GM12891 (cell line): ENCODE data around the gene TATDN2.

ENCODE experiments used
- POLR2A ChIP-seq: IDR thresholded peaks from 2 replicates; pipeline ENCODE4 v1.6.1; 2011; ENCODE audit warnings: low read depth, low read length, control low read depth
- POLR2AphosphoS5 ChIP-seq: IDR thresholded peaks from 2 replicates; pipeline ENCODE4 v1.6.1; 2011; ENCODE audit warnings: low read depth, low read length, control low read depth

DNA sequence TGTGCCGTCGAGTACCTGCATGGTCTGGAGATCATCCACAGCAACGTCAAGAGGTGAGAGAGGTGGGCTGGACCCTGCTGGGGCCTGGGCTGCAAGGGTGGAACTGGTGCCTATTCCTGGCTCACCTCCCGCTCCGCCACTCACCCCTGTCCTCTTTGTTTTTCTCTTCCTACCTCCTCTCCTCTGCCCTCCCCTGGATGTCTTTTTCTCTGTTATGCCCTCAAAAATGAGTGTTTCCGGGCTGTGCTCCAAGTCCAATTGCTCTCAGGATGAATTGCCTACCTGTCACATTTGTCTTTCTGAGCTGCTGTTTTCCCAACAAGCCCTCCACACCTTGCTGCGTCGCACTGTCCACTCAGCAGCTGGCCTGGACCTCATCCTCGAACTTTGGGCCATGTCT, 28.5 kb upstream of the TATDN2 start:
- no peak for TF ChIP-seq POLR2AphosphoS5
- no peak for TF ChIP-seq POLR2A
